Fibroblast of lung (primary cell): ENCODE results near the gene TRAPPC2. TPM values are rescaled to one million over a fixed set of nuclear protein-coding genes. Genes with fewer than 3 reads are reported as not detected.

Experiments used
- DNase-seq, 2 donors: peaks; one replicate each; pipeline versions ENCODE4 v3.0.0 to v3.0.0-alpha.2; 2010; ENCODE audit warnings: low read depth in 2 of 2
- H2AFZ ChIP-seq: 2 replicates; pipeline ENCODE4 v1.5.1; 2012; ENCODE audit warnings: low read length, control low read depth, inconsistent platforms
- H3K27ac ChIP-seq: 2 replicates; pipeline ENCODE4 v1.5.1; 2011; ENCODE audit warnings: low read length, control low read depth; ENCODE audit not compliant: insufficient read depth
- H3K27me3 ChIP-seq: 2 replicates; pipeline ENCODE4 v1.5.1; 2011; ENCODE audit warnings: mild to moderate bottlenecking, low read length; ENCODE audit not compliant: control insufficient read depth, insufficient read depth
- H3K36me3 ChIP-seq: 2 replicates; pipeline ENCODE4 v1.5.1; 2011; ENCODE audit warnings: low read length; ENCODE audit not compliant: control insufficient read depth, insufficient read depth
- H3K4me1 ChIP-seq: 2 replicates; pipeline ENCODE4 v1.5.1; 2011; ENCODE audit warnings: low read length; ENCODE audit not compliant: control insufficient read depth, insufficient read depth; ENCODE audit errors: extremely low read depth
- H3K4me2 ChIP-seq: 2 replicates; pipeline ENCODE4 v1.5.1; 2011; ENCODE audit warnings: low read length, control low read depth; ENCODE audit not compliant: insufficient read depth; ENCODE audit errors: extremely low read depth
- H3K4me3 ChIP-seq, 4 experiments: fragments of 200-600 bp in 1 of 4; sonication (generic) in 1 of 4; replicated peaks in 1 of 4; 2 replicates each; pipeline ENCODE4 v1.5.1; 2011 to 2016; ENCODE audit warnings: low read length in 4 of 4, low read depth in 3 of 4, mild to moderate bottlenecking in 3 of 4, control low read depth in 2 of 4, inconsistent platforms in 1 of 4, mixed read lengths in 1 of 4; ENCODE audit not compliant: insufficient read depth in 1 of 4; ENCODE audit errors: control extremely low read depth in 1 of 4
- H3K79me2 ChIP-seq: 2 replicates; pipeline ENCODE4 v1.5.1; 2012; ENCODE audit warnings: mild to moderate bottlenecking, low read length, inconsistent platforms; ENCODE audit not compliant: control insufficient read depth, insufficient read depth
- H3K9ac ChIP-seq: 2 replicates; pipeline ENCODE4 v1.5.1; 2011; ENCODE audit warnings: mild to moderate bottlenecking, low read length, control low read depth; ENCODE audit not compliant: insufficient read depth
- H3K9me3 ChIP-seq: 2 replicates; pipeline ENCODE4 v1.5.1; 2012; ENCODE audit warnings: low read depth, low read length; ENCODE audit not compliant: control insufficient read depth, insufficient read depth
- H4K20me1 ChIP-seq: 2 replicates; pipeline ENCODE4 v1.5.1; 2011; ENCODE audit warnings: low read length; ENCODE audit not compliant: control insufficient read depth, insufficient read depth; ENCODE audit errors: extremely low read depth
- CTCF ChIP-seq, 2 donors: IDR thresholded peaks in 1 of 2; conservative IDR thresholded peaks in 1 of 2; 1 replicate in 1 of 2; 2 replicates in 1 of 2; pipeline ENCODE4 v1.5.1; 2011 to 2012; ENCODE audit warnings: low read length in 2 of 2, control low read depth in 1 of 2, inconsistent platforms in 1 of 2, low read depth in 1 of 2, mild to moderate bottlenecking in 1 of 2
- EZH2 ChIP-seq: IDR thresholded peaks from 2 replicates; pipeline ENCODE4 v1.5.1; 2012; ENCODE audit warnings: low read length, control low read depth, mild to moderate bottlenecking; ENCODE audit errors: missing control alignments
- polyA plus RNA-seq, 2 donors: library from polyadenylated mRNA; depleted of rRNA in 1 of 2; stranded (reverse) in 1 of 2; unstranded in 1 of 2; fragments of >200 nt; gene quantifications; 2 replicates each; pipeline ENCODE4 v1.2.1, GENCODE V29; 2011 to 2012; ENCODE audit warnings: missing spikeins in 1 of 2
- total RNA-seq: library from RNA; depleted of rRNA; stranded (reverse); fragments of >200 nt; gene quantifications from 2 replicates; pipeline ENCODE4 v1.2.1, GENCODE V29; 2014

TRAPPC2 gene
- total and polyA plus RNA-seq, 2 donors (not counting 1 experiment from before 2014, with no cell fraction given), result 16.0 to 22.0 TPM

GRCh38 chrX:13711141-13711540, 23.3 kb downstream of the TRAPPC2 start:
- Histone ChIP-seq H3K4me1 (no peaks in the 10 kb centered on the region), H3K4me3 (no peak overlapping the region), H3K27me3 (no peaks in the 10 kb centered on the region), H3K9me3 (no peaks in the 10 kb centered on the region), H2AFZ (no peak overlapping the region), H3K79me2 (peaks cover 2% of the 10 kb centered on the region), H3K36me3 (peaks cover 7% of the 10 kb centered on the region), H3K9ac (no peak overlapping the region), H3K27ac (no peak overlapping the region), H3K4me2 (no peak overlapping the region), H4K20me1 (no peaks in the 10 kb centered on the region)
- no peak for TF ChIP-seq CTCF (conservative IDR thresholded peaks at IDR 0.05 in 1 of 2, IDR thresholded peaks at IDR 0.05 in 1 of 2; ENCODE audit: low read depth in 1 of 2, low read length in 2 of 2)
- TF ChIP-seq EZH2, result no peak
- DNase-seq, result no peak

GRCh38 chrX:13703589-13703988, 30.8 kb downstream of the TRAPPC2 start:
- TF ChIP-seq CTCF (conservative IDR thresholded peaks at IDR 0.05 in 1 of 2, IDR thresholded peaks at IDR 0.05 in 1 of 2; ENCODE audit: low read depth in 1 of 2, low read length in 2 of 2), result no peak
- no peak for TF ChIP-seq EZH2
- Histone ChIP-seq H4K20me1 (no peaks in the 10 kb centered on the region), H3K36me3 (no peaks in the 10 kb centered on the region), H3K4me2 (no peak overlapping the region), H3K9ac (no peak overlapping the region), H3K4me1 (peaks cover 2% of the 10 kb centered on the region), H3K27ac (no peak overlapping the region), H3K79me2 (peaks cover 25% of the 10 kb centered on the region), H3K27me3 (no peaks in the 10 kb centered on the region), H3K9me3 (no peaks in the 10 kb centered on the region), H3K4me3 (no peak overlapping the region), H2AFZ (no peak overlapping the region)
- no peak for DNase-seq

GRCh38 chrX:13703135-13703534, 31.3 kb downstream of the TRAPPC2 start:
- Histone ChIP-seq H2AFZ (no peak overlapping the region), H3K4me3 (no peak overlapping the region), H3K36me3 (no peaks in the 10 kb centered on the region), H3K27me3 (no peaks in the 10 kb centered on the region), H3K27ac (no peak overlapping the region), H3K9me3 (no peaks in the 10 kb centered on the region), H4K20me1 (no peaks in the 10 kb centered on the region), H3K4me1 (peaks cover 2% of the 10 kb centered on the region), H3K4me2 (no peak overlapping the region), H3K9ac (no peak overlapping the region), H3K79me2 (peaks cover 25% of the 10 kb centered on the region)
- DNase-seq, result no peak
- TF ChIP-seq CTCF (conservative IDR thresholded peaks at IDR 0.05 in 1 of 2, IDR thresholded peaks at IDR 0.05 in 1 of 2; ENCODE audit: low read depth in 1 of 2, low read length in 2 of 2) (no peak), EZH2 (no peak)
